HG03103 (cell line): ENCODE measurements around the gene BASP1.
"Not testable (repeated sequence)": the region's sequence is repeated elsewhere in the genome, so short reads cannot be mapped to it uniquely, and the experiment has no call there.

Experiments
- ATAC-seq: cut with Tn5 transposase; IDR thresholded peaks from one replicate; pipeline ENCODE4 v1.9.1; 2021; ENCODE audit warnings: low read depth; ENCODE audit not compliant: unreplicated experiment

Gene BASP1

GRCh38 chr5:17282283-17283120, 65.1 kb downstream of the BASP1 start:
- ATAC-seq: peak; percentile 97

GRCh38 chr5:17283121-17283415, 65.6 kb downstream of the BASP1 start:
- no peak for ATAC-seq

GRCh38 chr5:17287501-17288155, 70.2 kb downstream of the BASP1 start:
- ATAC-seq: no peak

GRCh38 chr5:17288570-17288969, 71.1 kb downstream of the BASP1 start:
- ATAC-seq: no peak

GRCh38 chr5:17289681-17290539, 72.5 kb downstream of the BASP1 start:
- ATAC-seq: no peak

- ATAC-seq: no peak
These were observed 73.1 kb downstream of the BASP1 start for GRCh38 chr5:17290540-17290974.

GRCh38 chr5:17292434-17293015, 75.1 kb downstream of the BASP1 start:
- ATAC-seq: no peak

GRCh38 chr5:17294639-17295311, 77.3 kb downstream of the BASP1 start:
- no peak for ATAC-seq

- no peak for ATAC-seq
These were observed 78.2 kb downstream of the BASP1 start for GRCh38 chr5:17295671-17296070.

- no peak for ATAC-seq
These were observed 84.7 kb downstream of the BASP1 start for GRCh38 chr5:17302106-17302505.

- ATAC-seq: no peak
These were observed 85.2 kb downstream of the BASP1 start for GRCh38 chr5:17302604-17303003.

GRCh38 chr5:17304282-17304681, 86.9 kb downstream of the BASP1 start:
- no peak for ATAC-seq

GRCh38 chr5:17305017-17305416, 87.6 kb downstream of the BASP1 start:
- ATAC-seq: no peak

GRCh38 chr5:17305964-17306725, 88.7 kb downstream of the BASP1 start:
- no peak for ATAC-seq

- ATAC-seq: no peak
These were observed 89.3 kb downstream of the BASP1 start for GRCh38 chr5:17306726-17307091.

GRCh38 chr5:17307440-17307839, 90.0 kb downstream of the BASP1 start:
- ATAC-seq: not testable (repeated sequence)

- no peak for ATAC-seq
These were observed 91.1 kb downstream of the BASP1 start for GRCh38 chr5:17308326-17309065.

GRCh38 chr5:17309462-17309861, 92.0 kb downstream of the BASP1 start:
- ATAC-seq: no peak

- ATAC-seq: not testable (repeated sequence)
These were observed 93.1 kb downstream of the BASP1 start for GRCh38 chr5:17310502-17310901.
